ENCODE results near the gene DCLK1.
"Not testable (repeated sequence)": the region's sequence is repeated elsewhere in the genome, so short reads cannot be mapped to it uniquely, and the experiment has no call there.

Gene DCLK1

GRCh38 chr13:36031490-36031889 lies 99.7 kb downstream of the DCLK1 start:
- DNase-seq: no peak

DNA sequence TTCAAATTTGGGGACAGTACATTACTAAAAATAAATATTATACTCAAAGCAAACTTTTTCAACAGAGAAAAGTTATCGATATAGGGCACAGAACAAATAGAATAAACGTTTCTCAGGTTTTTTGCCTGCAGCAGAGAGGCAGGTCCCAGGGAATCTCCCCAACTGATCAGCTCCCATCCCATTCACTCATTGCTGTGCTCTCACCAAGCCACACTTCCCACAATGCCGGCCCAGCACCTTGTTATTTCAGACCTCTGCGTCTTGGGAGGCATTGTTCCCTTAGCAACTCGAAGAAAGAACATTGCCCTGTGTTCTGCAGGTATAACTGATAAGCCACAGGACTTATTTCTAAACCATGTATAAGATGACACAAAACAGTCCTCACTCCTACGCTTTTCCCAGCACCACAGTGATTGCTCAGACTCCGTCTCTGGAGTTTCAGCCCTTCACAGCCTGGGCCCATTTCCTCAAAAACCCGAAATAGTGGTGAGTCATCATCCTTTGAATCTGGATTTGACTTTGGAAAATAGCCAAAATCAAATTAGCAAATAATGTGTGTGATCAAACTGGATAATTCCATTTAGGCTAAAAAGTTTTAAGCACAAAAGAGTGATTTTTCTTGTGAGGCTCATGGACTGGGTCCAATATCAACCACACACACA lies 100.4 kb downstream of the DCLK1 start:
- no peak for DNase-seq

- DNase-seq: no peak
Measured at GRCh38 chr13:36029166-36029565, 102.0 kb downstream of the DCLK1 start.

DNA sequence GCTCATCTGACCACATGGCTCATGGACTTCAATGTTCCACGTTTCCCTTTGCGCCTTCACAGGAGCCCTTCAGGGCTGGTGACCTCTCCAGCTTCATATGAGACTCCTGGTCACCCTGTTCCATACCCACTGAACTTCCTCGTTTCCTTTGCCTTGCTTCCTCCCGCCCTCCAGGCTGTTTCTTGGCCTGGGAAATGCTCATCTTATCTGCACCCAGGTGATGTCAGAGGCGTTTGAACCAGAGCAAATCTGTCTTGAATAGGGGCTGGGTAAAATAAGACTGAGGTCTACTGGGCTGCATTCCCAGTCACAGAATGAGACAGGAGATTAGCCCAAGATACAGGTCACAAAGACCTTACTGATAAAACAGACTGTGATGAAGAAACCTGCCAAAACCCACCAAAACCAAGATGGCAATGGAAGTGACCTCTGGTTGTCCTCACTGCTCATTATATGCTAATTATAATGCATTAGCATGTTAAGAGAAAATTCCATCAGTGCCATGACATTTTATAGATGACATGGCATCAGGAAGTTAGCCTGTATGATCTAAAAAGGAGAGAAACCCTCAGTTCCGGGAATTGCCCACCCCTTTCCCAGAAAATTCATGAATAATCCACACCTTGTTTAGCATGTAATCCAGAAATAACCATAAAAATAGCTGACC lies 102.7 kb downstream of the DCLK1 start:
- no peak for DNase-seq

DNA sequence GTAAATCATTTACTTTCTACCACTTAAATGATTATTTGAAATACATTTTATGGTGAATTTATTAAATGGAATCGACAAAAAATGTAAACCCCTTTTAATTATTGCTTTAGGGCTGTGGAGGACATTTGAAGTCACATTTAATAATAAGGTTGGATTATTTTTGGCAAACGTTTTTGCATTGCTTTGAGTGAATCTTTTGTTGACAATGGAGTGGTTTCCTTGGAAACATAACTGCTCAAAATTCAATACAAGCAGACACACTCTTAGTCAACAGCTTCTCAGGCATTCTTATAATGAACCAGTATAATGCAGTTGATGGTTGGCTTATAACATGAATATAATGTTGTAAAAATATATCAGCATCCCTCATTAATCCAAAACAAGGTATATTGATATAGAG lies 104.7 kb downstream of the DCLK1 start:
- DNase-seq: no peak

GRCh38 chr13:36014763-36015162 lies 116.4 kb downstream of the DCLK1 start:
- no peak for DNase-seq

GRCh38 chr13:36006894-36007675 lies 124.1 kb downstream of the DCLK1 start:
- DNase-seq: no peak

DNA sequence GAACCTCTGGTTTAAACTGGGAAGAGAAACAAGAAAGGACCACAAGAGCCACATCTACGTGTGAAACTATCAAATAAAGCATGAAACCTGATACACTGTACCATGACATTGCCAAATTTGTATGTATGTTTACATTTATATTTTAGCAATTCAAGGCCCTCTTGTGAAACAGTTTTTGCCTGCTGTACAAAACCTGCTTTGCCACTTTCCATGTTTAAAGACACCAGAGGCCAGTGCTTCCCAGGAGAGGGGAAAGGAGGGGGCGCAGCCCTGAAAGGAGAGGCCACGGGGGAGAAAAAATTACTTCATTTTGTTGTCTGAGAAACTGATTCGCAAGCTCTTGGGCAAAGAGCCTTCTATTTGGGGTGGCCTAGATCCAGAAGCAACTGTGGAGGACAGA lies 124.8 kb downstream of the DCLK1 start:
- DNase-seq: no peak

DNA sequence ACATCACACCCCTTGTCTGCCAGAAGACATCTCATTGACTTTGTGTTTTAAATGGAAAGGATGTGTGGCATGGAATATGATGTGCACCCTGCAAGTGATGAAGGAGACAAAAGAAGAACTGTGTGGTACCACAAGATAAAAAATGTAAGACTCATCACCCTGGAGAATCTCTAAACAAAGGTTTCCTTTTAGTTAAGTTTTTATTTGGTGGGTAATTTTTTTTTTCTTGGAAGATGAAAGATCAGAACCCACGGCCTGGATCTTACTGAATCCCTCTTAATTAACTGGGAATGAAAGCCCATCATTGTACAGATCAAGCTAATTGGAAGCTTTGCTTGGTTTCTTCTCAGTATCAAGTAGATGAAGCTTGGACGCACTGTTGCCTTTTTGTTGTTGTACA lies 129.6 kb downstream of the DCLK1 start:
- DNase-seq: no peak

- DNase-seq: no peak
Measured at GRCh38 chr13:36000028-36000427, 131.2 kb downstream of the DCLK1 start.

GRCh38 chr13:35996360-35996759 lies 134.8 kb downstream of the DCLK1 start:
- DNase-seq: no peak

GRCh38 chr13:35995136-35995535 lies 136.0 kb downstream of the DCLK1 start:
- no peak for DNase-seq

- no peak for DNase-seq
Measured at GRCh38 chr13:35994131-35994966, 136.8 kb downstream of the DCLK1 start.

GRCh38 chr13:35993686-35994085 lies 137.5 kb downstream of the DCLK1 start:
- no peak for DNase-seq

- DNase-seq: no peak
Measured at GRCh38 chr13:35992964-35993363, 138.2 kb downstream of the DCLK1 start.

- DNase-seq: no peak
Measured at GRCh38 chr13:35990196-35990595, 141.0 kb downstream of the DCLK1 start.

GRCh38 chr13:35988648-35989081 lies 142.5 kb downstream of the DCLK1 start:
- DNase-seq: no peak

GRCh38 chr13:35987572-35988513 lies 143.3 kb downstream of the DCLK1 start:
- DNase-seq: no peak

DNA sequence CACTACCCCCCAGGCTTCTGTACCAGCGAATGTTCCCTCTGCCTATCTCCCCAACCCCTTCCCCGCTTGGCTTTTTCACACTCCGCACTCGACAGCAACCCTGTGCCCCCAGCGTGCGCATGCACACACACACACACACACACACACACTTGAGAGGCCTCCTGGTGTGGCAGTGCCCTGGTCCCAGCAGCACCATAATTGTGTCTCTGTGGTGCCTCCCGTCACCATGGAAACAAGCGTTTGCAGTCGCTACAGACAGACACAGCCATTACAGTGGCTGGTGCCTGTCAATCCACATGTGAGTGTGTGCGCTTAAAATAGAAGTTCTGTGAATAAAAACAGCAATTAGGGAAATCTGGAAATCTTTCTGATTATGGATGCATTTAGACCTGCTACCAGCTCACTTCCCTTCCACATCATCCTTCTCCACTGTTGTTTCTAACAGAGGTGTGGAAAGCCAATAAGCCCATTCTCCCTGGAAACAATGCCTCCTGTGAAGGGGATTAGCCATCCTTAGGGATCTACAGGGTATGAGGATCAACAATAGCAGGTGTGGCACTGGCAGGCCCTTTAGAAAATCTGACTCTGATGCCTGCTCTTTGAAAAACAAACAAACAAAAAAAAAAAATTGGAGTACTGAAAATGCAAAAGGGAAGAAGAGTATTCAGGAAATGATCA lies 146.3 kb downstream of the DCLK1 start:
- no peak for DNase-seq

DNA sequence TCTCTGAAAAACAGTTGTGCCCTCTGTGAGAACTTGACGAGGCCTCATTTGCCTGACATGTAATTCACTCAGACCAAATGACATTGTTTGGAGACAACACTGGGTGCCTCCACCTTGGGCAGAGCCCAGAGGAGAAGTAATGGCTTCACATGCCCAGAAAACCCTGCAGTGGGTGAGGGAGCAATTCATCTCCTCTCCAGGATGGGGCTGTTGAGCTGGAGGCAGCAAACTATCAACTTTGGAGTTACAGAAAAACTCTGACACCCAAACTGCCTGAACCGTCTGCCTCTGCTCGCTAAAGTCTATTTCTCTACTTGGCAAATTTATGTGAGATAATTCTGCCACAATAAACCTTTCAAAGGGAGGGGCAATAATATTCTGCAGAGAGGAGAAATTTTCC lies 146.9 kb downstream of the DCLK1 start:
- DNase-seq: no peak

- DNase-seq: not testable (repeated sequence)
Measured at GRCh38 chr13:35983703-35984102, 147.5 kb downstream of the DCLK1 start.

Measured in activated gamma-delta T cell treated with Interleukin-2 at 50 U/mL for 16 hours (primary cell).